HEK293 (cell line): ENCODE data around the gene JOSD2.

ENCODE experiments used
- ATF2 ChIP-seq: fragments of 450-650 bp; formaldehyde crosslinking; IDR thresholded peaks from 2 replicates; pipeline ENCODE4 v1.5.1; 2016; ENCODE audit warnings: missing biosample characterization, missing genetic modification characterization, low read depth
- BCL11A ChIP-seq: fragments of 450-650 bp; formaldehyde crosslinking; IDR thresholded peaks from 2 replicates; pipeline ENCODE4 v1.5.1; 2016; ENCODE audit warnings: low read depth, missing biosample characterization, missing genetic modification characterization
- CTCF ChIP-seq: fragments of 450-650 bp; formaldehyde crosslinking; IDR thresholded peaks from 2 replicates; pipeline ENCODE4 v1.5.1; 2016; ENCODE audit warnings: missing biosample characterization, missing genetic modification characterization
- ELK4 ChIP-seq: IDR thresholded peaks from 2 replicates; pipeline ENCODE4 v1.6.1; 2011; ENCODE audit warnings: mild to moderate bottlenecking, low read depth, low read length, borderline replicate concordance
- GLI4 ChIP-seq: fragments of 450-650 bp; formaldehyde crosslinking; IDR thresholded peaks from 2 replicates; pipeline ENCODE4 v1.5.1; 2016; ENCODE audit warnings: missing biosample characterization, missing genetic modification characterization
- GLIS1 ChIP-seq: fragments of 450-650 bp; formaldehyde crosslinking; IDR thresholded peaks from 2 replicates; pipeline ENCODE4 v1.5.1; 2016; ENCODE audit warnings: missing biosample characterization, missing genetic modification characterization
- HIC1 ChIP-seq: fragments of 450-650 bp; formaldehyde crosslinking; IDR thresholded peaks from 2 replicates; pipeline ENCODE4 v1.5.1; 2016; ENCODE audit warnings: missing biosample characterization, missing genetic modification characterization
- HOXA7 ChIP-seq: sonication (generic); formaldehyde crosslinking; IDR thresholded peaks from 2 replicates; pipeline ENCODE4 v1.8.1; 2022; ENCODE audit warnings: missing genetic modification reagents, borderline replicate concordance
- KLF1 ChIP-seq: fragments of 450-650 bp; formaldehyde crosslinking; IDR thresholded peaks from 2 replicates; pipeline ENCODE4 v1.5.1; 2016; ENCODE audit warnings: missing biosample characterization, missing genetic modification characterization
- KLF7 ChIP-seq: fragments of 450-650 bp; formaldehyde crosslinking; IDR thresholded peaks from 2 replicates; pipeline ENCODE4 v1.5.1; 2016; ENCODE audit warnings: missing biosample characterization, missing genetic modification characterization, borderline replicate concordance
- MYNN ChIP-seq: fragments of 450-650 bp; formaldehyde crosslinking; IDR thresholded peaks from 2 replicates; pipeline ENCODE4 v1.5.1; 2016; ENCODE audit warnings: missing biosample characterization, missing genetic modification characterization, borderline replicate concordance
- PRDM4 ChIP-seq: fragments of 450-650 bp; formaldehyde crosslinking; IDR thresholded peaks from 2 replicates; pipeline ENCODE4 v1.5.1; 2017; ENCODE audit warnings: missing biosample characterization, missing genetic modification characterization
- TRIM28 ChIP-seq: IDR thresholded peaks from 2 replicates; pipeline ENCODE4 v1.6.1; 2011; ENCODE audit warnings: low read length, control low read depth, borderline replicate concordance
- WT1 ChIP-seq: fragments of 450-650 bp; formaldehyde crosslinking; IDR thresholded peaks from 2 replicates; pipeline ENCODE4 v1.5.1; 2016; ENCODE audit warnings: missing biosample characterization, missing genetic modification characterization
- YY1 ChIP-seq: fragments of 450-650 bp; formaldehyde crosslinking; IDR thresholded peaks from 2 replicates; pipeline ENCODE4 v1.5.1; 2018; ENCODE audit warnings: missing biosample characterization, missing genetic modification characterization
- ZIC2 ChIP-seq: fragments of 450-650 bp; formaldehyde crosslinking; IDR thresholded peaks from 2 replicates; pipeline ENCODE4 v1.5.1; 2016; ENCODE audit warnings: missing biosample characterization, missing genetic modification characterization
- ZNF155 ChIP-seq: fragments of 450-650 bp; formaldehyde crosslinking; IDR thresholded peaks from 2 replicates; pipeline ENCODE4 v1.5.1; 2016; ENCODE audit warnings: missing biosample characterization, missing genetic modification characterization
- ZNF16 ChIP-seq: fragments of 450-650 bp; formaldehyde crosslinking; IDR thresholded peaks from 2 replicates; pipeline ENCODE4 v1.5.1; 2016; ENCODE audit warnings: low read depth, missing biosample characterization, missing genetic modification characterization
- ZNF175 ChIP-seq: fragments of 450-650 bp; formaldehyde crosslinking; IDR thresholded peaks from 2 replicates; pipeline ENCODE4 v1.5.1; 2016; ENCODE audit warnings: missing biosample characterization, missing genetic modification characterization
- ZNF341 ChIP-seq: fragments of 450-650 bp; formaldehyde crosslinking; IDR thresholded peaks from 2 replicates; pipeline ENCODE4; 2016; ENCODE audit warnings: low read depth, missing biosample characterization, missing genetic modification characterization
- ZNF398 ChIP-seq: fragments of 450-650 bp; formaldehyde crosslinking; IDR thresholded peaks from 2 replicates; pipeline ENCODE4 v1.5.1; 2017; ENCODE audit warnings: missing biosample characterization, missing genetic modification characterization
- ZNF510 ChIP-seq: fragments of 450-650 bp; formaldehyde crosslinking; IDR thresholded peaks from 2 replicates; pipeline ENCODE4 v1.5.1; 2018; ENCODE audit warnings: mild to moderate bottlenecking, missing genetic modification characterization, missing biosample characterization; ENCODE audit not compliant: insufficient replicate concordance
- ZNF514 ChIP-seq: fragments of 450-650 bp; formaldehyde crosslinking; IDR thresholded peaks from 2 replicates; pipeline ENCODE4 v1.5.1; 2016; ENCODE audit warnings: missing biosample characterization, missing genetic modification characterization
- ZNF548 ChIP-seq: fragments of 450-650 bp; formaldehyde crosslinking; IDR thresholded peaks from 2 replicates; pipeline ENCODE4 v1.5.1; 2016; ENCODE audit warnings: missing biosample characterization, missing genetic modification characterization
- ZNF555 ChIP-seq: fragments of 450-650 bp; formaldehyde crosslinking; conservative IDR thresholded peaks from 2 replicates; pipeline ENCODE4 v1.5.1; 2017; ENCODE audit warnings: missing biosample characterization, mild to moderate bottlenecking, missing genetic modification characterization, inconsistent platforms
- ZNF558 ChIP-seq: fragments of 450-650 bp; formaldehyde crosslinking; IDR thresholded peaks from 2 replicates; pipeline ENCODE4 v1.5.1; 2016; ENCODE audit warnings: missing biosample characterization, missing genetic modification characterization
- ZNF664 ChIP-seq: fragments of 450-650 bp; formaldehyde crosslinking; IDR thresholded peaks from 2 replicates; pipeline ENCODE4 v1.5.1; 2016; ENCODE audit warnings: missing biosample characterization, missing genetic modification characterization
- ZSCAN18 ChIP-seq: fragments of 450-650 bp; formaldehyde crosslinking; IDR thresholded peaks from 2 replicates; pipeline ENCODE4 v1.5.1; 2016; ENCODE audit warnings: missing biosample characterization, missing genetic modification characterization

The JOSD2 gene

GRCh38 chr19:50500060-50500752, 10.8 kb downstream of the JOSD2 start (continued):
- TF ChIP-seq ZNF510 (tag by site-specific recombination) (no peak), HIC1 (tag by site-specific recombination) (peak; percentile 77), TRIM28 (no peak), BCL11A (tag by site-specific recombination) (0 out of 2 replicates have a peak, but pooled peaks have one; percentile 15), KLF1 (peak; percentile 17; the same call in 1 of the 2 replicates), ZIC2 (tag by site-specific recombination) (peak; percentile 94), YY1 (tag by site-specific recombination) (no peak), KLF7 (tag by site-specific recombination) (no peak), ZNF175 (tag by site-specific recombination) (no peak), ZSCAN18 (no peak), PRDM4 (tag by site-specific recombination) (no peak), GLIS1 (tag by site-specific recombination) (peak; percentile 84), ZNF514 (tag by site-specific recombination) (no peak), ZNF555 (tag by site-specific recombination) (no peak), ZNF341 (tag by site-specific recombination) (peak; percentile 94), ATF2 (tag by site-specific recombination) (no peak), ZNF398 (tag by site-specific recombination) (no peak), ZNF548 (tag by site-specific recombination) (no peak), ZNF664 (tag by site-specific recombination) (no peak), HOXA7 (CRISPR knock-in tag) (no peak), ZNF558 (tag by site-specific recombination) (no peak), GLI4 (tag by site-specific recombination) (peak; percentile 28; the same call in 1 of the 2 replicates), ELK4 (no peak), CTCF (tag by site-specific recombination) (peak; percentile 18; the same call in 1 of the 2 replicates), ZNF155 (tag by site-specific recombination) (no peak), WT1 (no peak), ZNF16 (tag by site-specific recombination) (no peak), MYNN (tag by site-specific recombination) (no peak)
